ENCODE results near the gene LPCAT2. TPM values are rescaled to one million over a fixed set of nuclear protein-coding genes. Genes with fewer than 3 reads are reported as not detected.

The LPCAT2 gene
- total and polyA plus RNA-seq, 2 experiments from 2014 or later = 7.8 to 23.8 TPM

- Mint-ChIP-seq H3K36me3 (ENCODE audit: low read depth) (no peaks in the 10 kb centered on the region; the same call in 2 of the 3 replicates), H3K9me3 (no peaks in the 10 kb centered on the region), H3K4me3 (no peak overlapping the region), H3K4me1 (no peaks in the 10 kb centered on the region), H3K27ac (no peak overlapping the region), H3K27me3 (ENCODE audit: insufficient read depth, low read depth, poor library complexity) (no peaks in the 10 kb centered on the region)
- Histone ChIP-seq H4K20me1 (replicated peaks; ENCODE audit: insufficient read depth) (no peaks in the 10 kb centered on the region), H3K9me2 (ENCODE audit: insufficient read depth) (no peaks in the 10 kb centered on the region), H3K4me1 (ENCODE audit: insufficient read depth) (no peaks in the 10 kb centered on the region), H3K27me3 (ENCODE audit: insufficient read depth) (no peaks in the 10 kb centered on the region), H3F3A (replicated peaks; ENCODE audit: low read depth) (no peaks in the 10 kb centered on the region), H3K27ac (ENCODE audit: low read depth) (no peak overlapping the region), H3K4me2 (no peak overlapping the region), H3K79me2 (replicated peaks; ENCODE audit: insufficient read depth) (no peaks in the 10 kb centered on the region), H3K36me3 (ENCODE audit: insufficient read depth) (no peaks in the 10 kb centered on the region; the same call in 1 of the 2 replicates), H3K4me3 (no peak overlapping the region), H2AFZ (no peak overlapping the region)
- ATAC-seq (no peak), DNase-seq (ENCODE audit: low spot score) (no peak)
- TF ChIP-seq JUNB (IDR thresholded peaks at IDR 0.05; ENCODE audit: unreplicated experiment) = no peak
- no peak for TF ChIP-seq ZNF462 (CRISPR knock-in tag; IDR thresholded peaks at IDR 0.05)
- no peak for TF ChIP-seq ETS1 (IDR thresholded peaks at IDR 0.05)
- TF ChIP-seq POLR2AphosphoS5 (IDR thresholded peaks at IDR 0.05; ENCODE audit: low read depth) = no peak
- TF ChIP-seq CTCF (conservative IDR thresholded peaks at IDR 0.05; ENCODE audit: low read depth in 2 of 2) = no peak
- TF ChIP-seq ZNF331 (CRISPR knock-in tag; IDR thresholded peaks at IDR 0.05; ENCODE audit: low read depth) = no peak
- no peak for TF ChIP-seq REST (IDR thresholded peaks at IDR 0.05; ENCODE audit: unreplicated experiment)
- no peak for TF ChIP-seq EZH2phosphoT487 (IDR thresholded peaks at IDR 0.05; ENCODE audit: unreplicated experiment)
- TF ChIP-seq CREB1 (CRISPR knock-in tag; IDR thresholded peaks at IDR 0.05; ENCODE audit: low read depth) = no peak
- TF ChIP-seq EZH2 (IDR thresholded peaks at IDR 0.05; ENCODE audit: low read depth, unreplicated experiment) = no peak
- TF ChIP-seq ZNF114 (CRISPR knock-in tag; IDR thresholded peaks at IDR 0.05) = no peak
- no peak for TF ChIP-seq STAT1 (IDR thresholded peaks at IDR 0.05; ENCODE audit: unreplicated experiment)
- TF ChIP-seq NANOG (IDR thresholded peaks at IDR 0.05; ENCODE audit: borderline replicate concordance) = no peak
Measured at GRCh38 chr16:55577887-55578286, 69.0 kb downstream of the LPCAT2 start.
